ENCODE results near the gene CPAMD8.

- TF ChIP-seq, protein P1, sequence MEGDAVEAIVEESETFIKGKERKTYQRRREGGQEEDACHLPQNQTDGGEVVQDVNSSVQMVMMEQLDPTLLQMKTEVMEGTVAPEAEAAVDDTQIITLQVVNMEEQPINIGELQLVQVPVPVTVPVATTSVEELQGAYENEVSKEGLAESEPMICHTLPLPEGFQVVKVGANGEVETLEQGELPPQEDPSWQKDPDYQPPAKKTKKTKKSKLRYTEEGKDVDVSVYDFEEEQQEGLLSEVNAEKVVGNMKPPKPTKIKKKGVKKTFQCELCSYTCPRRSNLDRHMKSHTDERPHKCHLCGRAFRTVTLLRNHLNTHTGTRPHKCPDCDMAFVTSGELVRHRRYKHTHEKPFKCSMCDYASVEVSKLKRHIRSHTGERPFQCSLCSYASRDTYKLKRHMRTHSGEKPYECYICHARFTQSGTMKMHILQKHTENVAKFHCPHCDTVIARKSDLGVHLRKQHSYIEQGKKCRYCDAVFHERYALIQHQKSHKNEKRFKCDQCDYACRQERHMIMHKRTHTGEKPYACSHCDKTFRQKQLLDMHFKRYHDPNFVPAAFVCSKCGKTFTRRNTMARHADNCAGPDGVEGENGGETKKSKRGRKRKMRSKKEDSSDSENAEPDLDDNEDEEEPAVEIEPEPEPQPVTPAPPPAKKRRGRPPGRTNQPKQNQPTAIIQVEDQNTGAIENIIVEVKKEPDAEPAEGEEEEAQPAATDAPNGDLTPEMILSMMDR (IDR thresholded peaks at IDR 0.05), result no peak
- TF ChIP-seq EZH2 (IDR thresholded peaks at IDR 0.05; ENCODE audit: borderline replicate concordance, insufficient read depth, low read depth, low read length, poor library complexity, severe bottlenecking), result no peak
These were observed 24.2 kb downstream of the CPAMD8 start for GRCh38 chr19:17002455-17002854.
